HEK293 (cell line): Measurements from ENCODE around the gene SPECC1L.
A peak's percentile ranks its signal among the peaks of the same experiment; 100 is the strongest.

Source experiments
- GLI4 ChIP-seq: fragments of 450-650 bp; formaldehyde crosslinking; IDR thresholded peaks from 2 replicates; pipeline ENCODE4 v1.5.1; 2016; ENCODE audit warnings: missing biosample characterization, missing genetic modification characterization
- HIC1 ChIP-seq: fragments of 450-650 bp; formaldehyde crosslinking; IDR thresholded peaks from 2 replicates; pipeline ENCODE4 v1.5.1; 2016; ENCODE audit warnings: missing biosample characterization, missing genetic modification characterization
- MYNN ChIP-seq: fragments of 450-650 bp; formaldehyde crosslinking; IDR thresholded peaks from 2 replicates; pipeline ENCODE4 v1.5.1; 2016; ENCODE audit warnings: missing biosample characterization, missing genetic modification characterization, borderline replicate concordance
- MZF1 ChIP-seq: fragments of 450-650 bp; formaldehyde crosslinking; IDR thresholded peaks from 2 replicates; pipeline ENCODE4 v1.5.1; 2017; ENCODE audit warnings: missing biosample characterization, missing genetic modification characterization, borderline replicate concordance
- OSR2 ChIP-seq: fragments of 450-650 bp; formaldehyde crosslinking; IDR thresholded peaks from 2 replicates; pipeline ENCODE4 v1.5.1; 2016; ENCODE audit warnings: missing biosample characterization, missing genetic modification characterization
- PRDM10 ChIP-seq: fragments of 450-650 bp; formaldehyde crosslinking; IDR thresholded peaks from 2 replicates; pipeline ENCODE4 v1.5.1; 2016; ENCODE audit warnings: missing biosample characterization, missing genetic modification characterization
- SALL2 ChIP-seq: fragments of 450-650 bp; formaldehyde crosslinking; IDR thresholded peaks from 2 replicates; pipeline ENCODE4 v1.5.0; 2017; ENCODE audit warnings: missing biosample characterization, mild to moderate bottlenecking, missing genetic modification characterization, borderline replicate concordance
- TCF7L2 ChIP-seq: IDR thresholded peaks from 2 replicates; pipeline ENCODE4 v1.6.1; 2011; ENCODE audit warnings: low read depth, mild to moderate bottlenecking, inconsistent platforms, low read length, moderate library complexity, borderline replicate concordance
- YY2 ChIP-seq: fragments of 450-650 bp; formaldehyde crosslinking; IDR thresholded peaks from 2 replicates; pipeline ENCODE4 v1.5.1; 2016; ENCODE audit warnings: missing biosample characterization, missing genetic modification characterization
- ZBTB26 ChIP-seq: fragments of 450-650 bp; formaldehyde crosslinking; optimal IDR thresholded peaks from 2 replicates; pipeline ENCODE3; 2016; ENCODE audit warnings: missing biosample characterization, mild to moderate bottlenecking, missing genetic modification characterization
- ZBTB48 ChIP-seq: fragments of 450-650 bp; formaldehyde crosslinking; IDR thresholded peaks from 2 replicates; pipeline ENCODE4 v1.5.1; 2016; ENCODE audit warnings: missing biosample characterization, missing genetic modification characterization
- ZBTB49 ChIP-seq: fragments of 450-650 bp; formaldehyde crosslinking; IDR thresholded peaks from 2 replicates; pipeline ENCODE4 v1.5.1; 2016; ENCODE audit warnings: missing biosample characterization, missing genetic modification characterization, low read depth
- ZBTB7A ChIP-seq: fragments of 450-650 bp; formaldehyde crosslinking; IDR thresholded peaks from 2 replicates; pipeline ENCODE4 v1.5.1; 2016; ENCODE audit warnings: low read depth, missing biosample characterization, missing genetic modification characterization
- ZNF133 ChIP-seq: fragments of 450-650 bp; formaldehyde crosslinking; IDR thresholded peaks from 2 replicates; pipeline ENCODE4 v1.5.1; 2016; ENCODE audit warnings: missing biosample characterization, missing genetic modification characterization
- ZNF155 ChIP-seq: fragments of 450-650 bp; formaldehyde crosslinking; IDR thresholded peaks from 2 replicates; pipeline ENCODE4 v1.5.1; 2016; ENCODE audit warnings: missing biosample characterization, missing genetic modification characterization
- ZNF157 ChIP-seq: fragments of 450-650 bp; formaldehyde crosslinking; IDR thresholded peaks from 2 replicates; pipeline ENCODE4 v1.5.1; 2016; ENCODE audit warnings: missing biosample characterization, missing genetic modification characterization
- ZNF266 ChIP-seq: fragments of 450-650 bp; formaldehyde crosslinking; IDR thresholded peaks from 2 replicates; pipeline ENCODE4 v1.5.1; 2016; ENCODE audit warnings: missing biosample characterization, missing genetic modification characterization, low read depth
- ZNF292 ChIP-seq: fragments of 450-650 bp; formaldehyde crosslinking; IDR thresholded peaks from 2 replicates; pipeline ENCODE4 v1.5.1; 2016; ENCODE audit warnings: low read depth, missing biosample characterization, missing genetic modification characterization, borderline replicate concordance
- ZNF391 ChIP-seq: fragments of 450-650 bp; formaldehyde crosslinking; IDR thresholded peaks from 2 replicates; pipeline ENCODE4 v1.5.1; 2016; ENCODE audit warnings: low read depth, missing biosample characterization, missing genetic modification characterization, borderline replicate concordance
- ZNF48 ChIP-seq: fragments of 450-650 bp; formaldehyde crosslinking; IDR thresholded peaks from 2 replicates; pipeline ENCODE4 v1.5.1; 2016; ENCODE audit warnings: missing biosample characterization, missing genetic modification characterization
- ZNF549 ChIP-seq: fragments of 450-650 bp; IDR thresholded peaks from 2 replicates; pipeline ENCODE4 v1.5.1; 2018; ENCODE audit warnings: missing biosample characterization, missing genetic modification characterization, mild to moderate bottlenecking, inconsistent platforms, moderate library complexity
- ZNF561 ChIP-seq: fragments of 450-650 bp; IDR thresholded peaks from 2 replicates; pipeline ENCODE4 v1.5.1; 2018; ENCODE audit warnings: missing biosample characterization, missing genetic modification characterization, borderline replicate concordance
- ZNF600 ChIP-seq: fragments of 450-650 bp; formaldehyde crosslinking; IDR thresholded peaks from 2 replicates; pipeline ENCODE4 v1.5.1; 2016; ENCODE audit warnings: missing biosample characterization, missing genetic modification characterization
- ZNF670 ChIP-seq: fragments of 450-650 bp; formaldehyde crosslinking; IDR thresholded peaks from 2 replicates; pipeline ENCODE4 v1.5.1; 2016; ENCODE audit warnings: missing biosample characterization, missing genetic modification characterization, low read depth
- ZNF704 ChIP-seq: fragments of 450-650 bp; formaldehyde crosslinking; IDR thresholded peaks from 2 replicates; pipeline ENCODE4 v1.5.1; 2016; ENCODE audit warnings: missing biosample characterization, missing genetic modification characterization
- ZSCAN30 ChIP-seq: fragments of 450-650 bp; IDR thresholded peaks from 2 replicates; pipeline ENCODE4 v1.5.1; 2018; ENCODE audit warnings: missing biosample characterization, mild to moderate bottlenecking, missing genetic modification characterization, moderate library complexity
- ZSCAN4 ChIP-seq: fragments of 450-650 bp; formaldehyde crosslinking; IDR thresholded peaks from 2 replicates; pipeline ENCODE4 v1.5.1; 2017; ENCODE audit warnings: missing biosample characterization, missing genetic modification characterization

SPECC1L gene

GRCh38 chr22:24402460-24403192 lies 132.0 kb downstream of the SPECC1L start (continued):
- TF ChIP-seq ZNF704 (tag by site-specific recombination) = no peak
- no peak for TF ChIP-seq YY2 (tag by site-specific recombination)
- no peak for TF ChIP-seq ZNF133 (tag by site-specific recombination)
- TF ChIP-seq ZBTB26 = no peak
- TF ChIP-seq PRDM10 = peak; percentile 60
- TF ChIP-seq GLI4 (tag by site-specific recombination) = no peak
- TF ChIP-seq MZF1 = no peak
- TF ChIP-seq ZBTB7A = no peak
- TF ChIP-seq ZNF391 = peak; percentile 61; the same call in 1 of the 2 replicates
- no peak for TF ChIP-seq ZNF561 (tag by site-specific recombination)
- no peak for TF ChIP-seq ZNF292 (tag by site-specific recombination)
- TF ChIP-seq OSR2 (tag by site-specific recombination) = peak; percentile 95
- TF ChIP-seq ZNF266 = no peak
- no peak for TF ChIP-seq MYNN
- TF ChIP-seq ZNF549 (tag by site-specific recombination) = no peak
- no peak for TF ChIP-seq ZSCAN4
- no peak for TF ChIP-seq ZBTB49
- no peak for TF ChIP-seq SALL2
- TF ChIP-seq TCF7L2 = no peak
- TF ChIP-seq HIC1 (tag by site-specific recombination) = peak; percentile 60; the same call in 1 of the 2 replicates
- 0 out of 2 replicates have a peak, but pooled peaks have one; percentile 45 for TF ChIP-seq ZBTB48 (tag by site-specific recombination)
- no peak for TF ChIP-seq ZNF670 (tag by site-specific recombination)
- TF ChIP-seq ZNF600 (tag by site-specific recombination) = no peak
- no peak for TF ChIP-seq ZNF157 (tag by site-specific recombination)
- TF ChIP-seq ZNF48 (tag by site-specific recombination) = no peak
- no peak for TF ChIP-seq ZNF155 (tag by site-specific recombination)
- no peak for TF ChIP-seq ZSCAN30 (tag by site-specific recombination)
